PFSK-1 (cell line): Measurements from ENCODE around the gene MEGF11.

Experiments
- POLR2AphosphoS5 ChIP-seq: IDR thresholded peaks from 2 replicates; pipeline ENCODE4 v1.6.1; 2012; ENCODE audit warnings: low read depth, mild to moderate bottlenecking, control low read depth, low read length, moderate library complexity
- REST ChIP-seq, 2 experiments: IDR thresholded peaks; 2 replicates each; pipeline versions ENCODE4 v1.6.1 to v1.8.0; 2011 to 2012; ENCODE audit warnings: low read depth in 2 of 2, low read length in 2 of 2, control low read depth in 1 of 2, inconsistent platforms in 1 of 2, mild to moderate bottlenecking in 1 of 2, moderate library complexity in 1 of 2; ENCODE audit not compliant: insufficient read depth in 1 of 2
- TAF1 ChIP-seq: IDR thresholded peaks from 2 replicates; pipeline ENCODE4 v1.6.1; 2012; ENCODE audit warnings: low read length, control low read depth, borderline replicate concordance; ENCODE audit not compliant: insufficient read depth

GRCh38 chr15:65986416-65986815, 267.1 kb downstream of the MEGF11 start:
- no peak for TF ChIP-seq POLR2AphosphoS5
- TF ChIP-seq REST (IDR thresholded peaks at IDR 0.05; ENCODE audit: insufficient read depth in 1 of 2, low read depth in 2 of 2, low read length in 2 of 2), result no peak
- TF ChIP-seq TAF1, result no peak
